ENCODE measurements around the gene PLXDC2. TPM values are rescaled to one million over a fixed set of nuclear protein-coding genes. Genes with fewer than 3 reads are reported as not detected.

PLXDC2 gene
- total and polyA plus RNA-seq, 2 donors (not counting 1 experiment from before 2014, with no cell fraction given) = 0.07 TPM

- Histone ChIP-seq H3K4me1 (ENCODE audit: control insufficient read depth in 2 of 2, insufficient read depth in 2 of 2, low read length in 2 of 2) (no peaks in the 10 kb centered on the region), H3K27me3 (replicated peaks in 1 of 4; ENCODE audit: control extremely low read depth in 1 of 4, control insufficient read depth in 3 of 4, insufficient read depth in 4 of 4, low read length in 3 of 4) (no peaks in the 10 kb centered on the region), H3K9ac (ENCODE audit: low read length) (no peak overlapping the region), H3K4me3 (ENCODE audit: control extremely low read depth in 1 of 5, extremely low read depth in 1 of 5, insufficient read depth in 1 of 5, low read depth in 2 of 5, low read length in 4 of 5) (no peak overlapping the region), H2AFZ (ENCODE audit: insufficient read depth, low read depth, low read length, poor library complexity, severe bottlenecking) (no peak overlapping the region), H3K9me3 (ENCODE audit: control extremely low read depth in 1 of 3, control insufficient read depth in 2 of 3, insufficient read depth in 1 of 3, low read length in 2 of 3) (no peaks in the 10 kb centered on the region), H4K20me1 (ENCODE audit: control insufficient read depth, insufficient read depth, low read length, poor library complexity, severe bottlenecking) (no peaks in the 10 kb centered on the region), H3K4me2 (replicated peaks; ENCODE audit: low read depth, low read length, poor library complexity, severe bottlenecking) (no peak overlapping the region), H3K79me2 (ENCODE audit: control insufficient read depth, insufficient read depth, low read length) (no peaks in the 10 kb centered on the region), H3K36me3 (replicated peaks in 1 of 2; ENCODE audit: control extremely low read depth in 1 of 2, control insufficient read depth in 1 of 2, extremely low read depth in 1 of 2, insufficient read depth in 2 of 2, low read length in 1 of 2) (no peaks in the 10 kb centered on the region), H3K27ac (ENCODE audit: low read length in 2 of 2) (no peak overlapping the region)
- Mint-ChIP-seq H3K4me3 (no peak overlapping the region), H3K9me3 (ENCODE audit: insufficient read depth) (peaks cover 4% of the 10 kb centered on the region), H3K4me1 (no peaks in the 10 kb centered on the region), H3K27me3 (no peaks in the 10 kb centered on the region), H3K27ac (no peak overlapping the region)
- DNase-seq (no peak), ATAC-seq (ENCODE audit: low read depth) (no peak)
- intact Hi-C loops (cut with micrococcal nuclease) = no loop called here
- ChIA-PET POLR2A (no interaction called here), CTCF (no interaction called here)
- no peak for TF ChIP-seq CTCF (IDR thresholded peaks at IDR 0.05)
- no peak for TF ChIP-seq EZH2 (IDR thresholded peaks at IDR 0.05; ENCODE audit: borderline replicate concordance, insufficient read depth, low read depth, low read length, poor library complexity, severe bottlenecking)
These were observed 326.1 kb downstream of the PLXDC2 start for GRCh38 chr10:20142311-20142710.

GRCh38 chr10:20144268-20144667, 328.0 kb downstream of the PLXDC2 start:
- no peak overlapping the region for H3K4me2 ChIP-seq (replicated peaks; ENCODE audit: low read depth, low read length, poor library complexity, severe bottlenecking)
- H3K9ac ChIP-seq (ENCODE audit: low read length) = no peak overlapping the region
- Mint-ChIP-seq H3K27me3 (no peaks in the 10 kb centered on the region), H3K4me1 (no peaks in the 10 kb centered on the region), H3K27ac (no peak overlapping the region), H3K4me3 (no peak overlapping the region), H3K9me3 (ENCODE audit: insufficient read depth) (peaks cover under 1% of the 10 kb centered on the region)
- H3K79me2 ChIP-seq (ENCODE audit: control insufficient read depth, insufficient read depth, low read length) = no peaks in the 10 kb centered on the region
- TF ChIP-seq EZH2 (IDR thresholded peaks at IDR 0.05; ENCODE audit: borderline replicate concordance, insufficient read depth, low read depth, low read length, poor library complexity, severe bottlenecking) (no peak), CTCF (IDR thresholded peaks at IDR 0.05) (no peak)
- WGBS (ENCODE audit: insufficient coverage) = no CpG with 5 or more reads among the region's 1 CpG
- no peak overlapping the region for H3K27ac ChIP-seq (ENCODE audit: low read length in 2 of 2)
- no peaks in the 10 kb centered on the region for H3K9me3 ChIP-seq (ENCODE audit: control extremely low read depth in 1 of 3, control insufficient read depth in 2 of 3, insufficient read depth in 1 of 3, low read length in 2 of 3)
- no peaks in the 10 kb centered on the region for H3K4me1 ChIP-seq (ENCODE audit: control insufficient read depth in 2 of 2, insufficient read depth in 2 of 2, low read length in 2 of 2)
- H3K27me3 ChIP-seq (replicated peaks in 1 of 4; ENCODE audit: control extremely low read depth in 1 of 4, control insufficient read depth in 3 of 4, insufficient read depth in 4 of 4, low read length in 3 of 4) = no peaks in the 10 kb centered on the region
- CTCF ChIA-PET = no interaction called here
- no peaks in the 10 kb centered on the region for H4K20me1 ChIP-seq (ENCODE audit: control insufficient read depth, insufficient read depth, low read length, poor library complexity, severe bottlenecking)
- intact Hi-C loops (cut with micrococcal nuclease) = no loop called here
- no peaks in the 10 kb centered on the region for H3K36me3 ChIP-seq (replicated peaks in 1 of 2; ENCODE audit: control extremely low read depth in 1 of 2, control insufficient read depth in 1 of 2, extremely low read depth in 1 of 2, insufficient read depth in 2 of 2, low read length in 1 of 2)
- H2AFZ ChIP-seq (ENCODE audit: insufficient read depth, low read depth, low read length, poor library complexity, severe bottlenecking) = no peak overlapping the region
- no peak for ATAC-seq (ENCODE audit: low read depth)
- POLR2A ChIA-PET = no interaction called here
- H3K4me3 ChIP-seq (ENCODE audit: control extremely low read depth in 1 of 5, extremely low read depth in 1 of 5, insufficient read depth in 1 of 5, low read depth in 2 of 5, low read length in 4 of 5) = no peak overlapping the region
- DNase-seq = no peak

All from B cell (primary cell).